ENCODE data around the gene KIAA0232.
"Not testable (repeated sequence)": the region's sequence is repeated elsewhere in the genome, so short reads cannot be mapped to it uniquely, and the experiment has no call there.

KIAA0232 gene

GRCh38 chr4:6775746-6776145 lies 6.8 kb upstream of the KIAA0232 start:
- no peak for DNase-seq

- no peak for DNase-seq
Measured at GRCh38 chr4:6776920-6777635, 5.4 kb upstream of the KIAA0232 start.

GRCh38 chr4:6777636-6778281 lies 4.8 kb upstream of the KIAA0232 start:
- peak; percentile 44 to 51 (median 49) for DNase-seq

DNA sequence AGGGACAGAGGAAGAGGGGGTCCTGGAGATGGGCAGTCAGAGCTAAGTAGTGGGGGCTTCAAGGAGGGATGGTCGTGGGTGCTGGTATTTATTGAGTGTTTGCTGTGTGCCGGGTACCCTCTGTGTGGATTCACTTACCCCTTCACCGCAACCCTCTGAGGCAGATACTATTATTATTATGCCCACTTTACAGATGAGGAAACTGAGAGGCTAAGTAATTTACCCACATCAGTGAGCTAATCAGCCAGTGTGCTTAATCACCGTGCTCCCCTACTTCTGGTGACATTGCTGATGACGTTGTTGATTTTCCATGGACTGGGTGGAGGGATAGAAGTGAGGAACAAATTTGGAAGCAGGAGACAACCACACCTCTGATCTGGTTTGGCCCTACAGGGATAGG lies 4.1 kb upstream of the KIAA0232 start:
- no peak for DNase-seq

DNA sequence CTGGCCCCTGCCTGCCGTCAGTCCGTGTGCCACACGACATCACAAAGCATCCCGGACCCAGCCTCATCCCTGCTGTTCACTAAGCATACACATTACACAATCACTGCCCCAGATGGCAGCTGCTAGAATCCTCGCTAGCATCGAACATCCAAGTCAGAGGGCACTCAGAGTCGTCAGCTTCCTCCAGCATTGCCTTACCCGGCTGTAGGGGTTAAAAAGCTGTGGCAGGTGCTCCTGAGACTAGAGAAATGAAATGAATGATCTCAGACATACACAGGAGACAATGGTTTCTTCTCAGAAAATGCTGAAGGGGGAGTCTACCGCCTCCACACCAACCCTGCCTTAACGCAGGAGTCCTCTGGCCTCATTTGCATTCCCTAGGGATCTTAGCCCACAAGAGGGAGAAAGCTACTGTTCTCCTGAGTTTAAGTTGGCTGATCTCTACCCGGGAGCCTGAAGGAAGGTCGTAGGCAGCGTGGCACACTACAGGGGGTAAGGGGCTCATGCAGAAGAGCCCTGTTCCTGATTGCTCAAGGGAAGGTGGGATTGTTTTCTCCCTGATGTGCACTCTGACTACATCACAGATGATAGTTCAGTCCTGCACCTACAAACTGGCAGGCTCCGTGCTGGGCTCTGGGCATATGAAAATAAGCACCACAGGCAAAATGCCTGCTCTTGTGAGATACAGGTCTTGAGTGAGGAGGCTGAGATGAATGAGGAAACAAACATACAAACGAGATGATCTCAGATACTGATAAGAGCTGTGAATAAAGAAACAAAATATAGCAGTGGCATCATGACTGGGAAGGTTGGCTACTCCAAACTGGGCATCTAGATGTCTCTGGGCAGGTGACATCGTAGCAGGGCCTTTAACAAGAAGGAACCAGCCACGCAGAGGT lies 2.6 kb upstream of the KIAA0232 start:
- DNase-seq: peak in 1 of 3 donors; percentile 30

- no peak for DNase-seq
Measured at GRCh38 chr4:6781113-6781512, 1.4 kb upstream of the KIAA0232 start.

GRCh38 chr4:6781561-6781960 lies 966 bp upstream of the KIAA0232 start:
- DNase-seq: no peak

GRCh38 chr4:6782846-6783110 lies 251 bp downstream of the KIAA0232 start:
- DNase-seq: no peak

GRCh38 chr4:6783111-6783981 lies 819 bp downstream of the KIAA0232 start:
- peak; percentile 92 to 98 (median 96) for DNase-seq

- DNase-seq: no peak
Measured at GRCh38 chr4:6785572-6785925, 3.0 kb downstream of the KIAA0232 start.

DNA sequence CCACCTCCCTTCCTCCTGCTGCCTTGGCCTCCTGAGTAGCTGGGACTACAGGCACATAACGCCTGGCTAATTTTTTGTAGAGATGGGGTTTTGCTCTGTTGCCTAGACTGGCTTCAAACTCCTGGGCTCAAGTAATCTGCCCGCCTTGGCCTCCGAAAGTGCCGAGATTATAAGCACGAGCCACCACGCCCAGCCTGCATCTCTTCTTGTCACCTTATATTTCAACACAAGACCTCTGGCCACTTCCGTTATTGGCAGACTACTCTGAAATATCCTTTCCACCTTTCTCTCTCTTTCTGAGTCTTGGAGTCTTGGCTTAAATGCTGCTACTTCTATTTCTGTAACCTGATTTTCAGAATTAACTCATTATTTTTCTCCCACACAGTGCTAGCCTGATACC lies 5.6 kb downstream of the KIAA0232 start:
- DNase-seq: no peak

GRCh38 chr4:6791245-6791644 lies 8.7 kb downstream of the KIAA0232 start:
- not testable (repeated sequence) for DNase-seq

- not testable (repeated sequence) for DNase-seq
Measured at GRCh38 chr4:6791796-6792195, 9.3 kb downstream of the KIAA0232 start.

DNA sequence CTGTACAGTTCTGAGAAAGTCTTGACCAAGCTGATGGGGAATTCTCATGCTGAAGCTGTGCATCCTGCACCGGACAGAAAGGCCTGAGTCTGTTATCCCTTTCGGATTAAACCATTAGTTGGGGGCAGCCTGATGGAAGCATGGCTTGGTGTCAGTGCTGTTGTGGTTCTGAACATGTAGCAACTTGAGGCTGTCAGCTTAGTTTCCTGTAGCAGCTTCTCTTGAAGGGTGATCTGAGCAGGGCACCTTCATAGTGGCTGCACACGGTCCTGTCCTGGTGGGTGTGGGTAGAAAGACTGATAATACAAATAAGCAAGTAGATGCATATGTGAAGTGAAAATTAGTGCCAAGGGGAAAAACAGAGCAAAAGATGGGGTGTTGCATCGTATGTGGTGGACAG lies 11.7 kb downstream of the KIAA0232 start:
- DNase-seq: no peak

DNA sequence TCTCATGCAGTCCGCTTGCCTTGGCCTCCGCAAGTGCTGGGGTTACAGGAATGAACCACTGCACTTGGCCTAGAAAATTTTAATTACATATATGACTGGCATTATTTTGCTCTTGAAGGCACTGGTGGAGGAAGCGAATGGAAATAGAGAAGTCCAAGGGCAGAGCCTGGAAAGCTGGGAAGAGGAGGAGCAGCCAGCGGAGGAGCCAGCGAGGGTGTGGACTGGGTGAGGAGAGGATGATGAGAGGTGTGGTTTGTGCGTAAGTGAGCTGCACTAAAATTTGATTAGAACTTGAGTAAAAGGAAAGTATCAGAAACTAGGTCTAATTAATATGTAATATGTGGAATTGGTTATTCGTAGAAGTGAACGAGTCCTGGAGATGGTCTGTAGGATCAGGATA lies 13.3 kb downstream of the KIAA0232 start:
- DNase-seq: no peak

- not testable (repeated sequence) for DNase-seq
Measured at GRCh38 chr4:6797368-6797767, 14.8 kb downstream of the KIAA0232 start.

GRCh38 chr4:6799091-6799490 lies 16.6 kb downstream of the KIAA0232 start:
- no peak for DNase-seq

GRCh38 chr4:6802025-6802424 lies 19.5 kb downstream of the KIAA0232 start:
- peak in 2 of 3 donors; percentile 28 to 39 for DNase-seq

GRCh38 chr4:6802626-6803025 lies 20.1 kb downstream of the KIAA0232 start:
- no peak for DNase-seq

DNA sequence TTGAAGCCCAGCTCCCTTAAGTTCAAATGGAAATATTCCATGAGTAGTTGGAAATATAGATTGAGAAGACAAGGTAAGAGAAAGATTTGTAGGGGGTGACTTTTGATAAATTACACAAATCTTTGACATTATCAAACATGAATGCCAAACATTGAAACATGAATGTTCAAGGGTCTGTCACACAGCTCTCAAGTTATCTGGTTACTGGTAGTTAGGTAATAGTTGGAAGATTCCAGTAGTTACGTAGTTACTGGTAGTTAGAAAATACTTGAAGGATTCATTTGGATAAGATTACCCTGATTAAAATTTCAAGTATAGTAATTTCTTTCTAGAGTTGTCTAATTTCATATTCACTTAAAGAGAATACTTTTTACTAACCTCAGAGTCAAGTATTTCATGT lies 20.7 kb downstream of the KIAA0232 start:
- no peak for DNase-seq

DNA sequence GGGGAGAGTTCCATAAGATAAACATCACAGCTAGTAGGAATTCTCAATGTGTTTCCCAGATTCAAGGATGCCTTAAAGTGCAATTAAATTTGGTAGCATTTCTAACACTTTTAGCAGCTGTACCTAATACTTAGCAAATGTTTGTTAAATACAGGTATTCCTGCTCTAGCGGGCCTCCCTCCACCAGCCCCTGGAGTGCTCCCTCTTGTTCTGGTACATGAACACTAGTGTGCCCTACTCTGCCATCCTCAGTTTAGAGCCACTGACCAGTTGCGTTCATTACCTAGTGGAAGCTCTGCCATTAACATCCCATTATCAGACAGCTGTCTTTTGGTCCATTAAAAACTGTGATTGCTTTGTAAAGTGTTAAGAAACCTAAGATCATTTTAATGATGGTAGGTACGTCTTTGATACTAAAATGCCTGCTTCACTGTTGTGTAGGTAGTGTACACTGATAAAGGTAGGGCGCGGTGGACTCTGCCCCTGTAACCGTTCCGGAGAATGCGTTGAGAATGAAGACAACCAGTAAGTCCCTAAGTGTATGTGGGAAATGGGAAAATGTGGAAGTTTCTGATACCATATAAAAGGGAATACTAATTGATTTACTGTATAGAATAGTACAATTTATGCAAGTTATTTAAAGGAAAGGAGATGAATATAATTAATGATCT lies 21.7 kb downstream of the KIAA0232 start:
- DNase-seq: no peak

GRCh38 chr4:6806924-6807626 lies 24.5 kb downstream of the KIAA0232 start:
- DNase-seq: peak; percentile 41 to 89 (median 85)
